OCI-LY1 (cell line): ENCODE measurements around the gene BDNF.

Experiments
- H2AFZ ChIP-seq: fragments of 200-600 bp; sonication (generic), shearing (Covaris generic); 2 replicates; pipeline ENCODE4 v1.6.0; 2014; ENCODE audit warnings: antibody characterized with exemption, mild to moderate bottlenecking, low read length
- H3F3A ChIP-seq: fragments of 200-600 bp; sonication (generic), shearing (Covaris generic); 2 replicates; pipeline ENCODE4 v1.6.0; 2014; ENCODE audit warnings: mild to moderate bottlenecking, antibody characterized with exemption, low read length, moderate library complexity; ENCODE audit not compliant: insufficient read depth
- H3K27ac ChIP-seq: fragments of 200-600 bp; sonication (generic); 2 replicates; pipeline ENCODE4 v1.5.1; 2014; ENCODE audit warnings: low read length, mixed run types, mild to moderate bottlenecking, low read depth; ENCODE audit not compliant: poor library complexity, severe bottlenecking
- H3K27me3 ChIP-seq: fragments of 200-600 bp; sonication (generic); 2 replicates; pipeline ENCODE4 v1.6.0; 2014; ENCODE audit warnings: antibody characterized with exemption, mild to moderate bottlenecking, low read length, moderate library complexity; ENCODE audit not compliant: insufficient read depth
- H3K36me3 ChIP-seq: fragments of 200-600 bp; sonication (generic); 2 replicates; pipeline ENCODE4 v1.6.1; 2014; ENCODE audit warnings: mild to moderate bottlenecking, antibody characterized with exemption, low read length, moderate library complexity, mixed read lengths; ENCODE audit not compliant: insufficient read depth
- H3K4me1 ChIP-seq: fragments of 200-600 bp; sonication (generic); 2 replicates; pipeline ENCODE4 v1.5.1; 2014; ENCODE audit warnings: mild to moderate bottlenecking, low read length, moderate library complexity; ENCODE audit not compliant: insufficient read depth, severe bottlenecking
- H3K4me2 ChIP-seq: fragments of 200-600 bp; sonication (generic), shearing (Covaris generic); 2 replicates; pipeline ENCODE4 v1.6.1; 2014; ENCODE audit warnings: low read length
- H3K4me3 ChIP-seq: fragments of 200-600 bp; sonication (generic); 2 replicates; pipeline ENCODE4 v1.5.1; 2014; ENCODE audit warnings: low read length, low read depth, mild to moderate bottlenecking, mixed read lengths; ENCODE audit not compliant: poor library complexity, severe bottlenecking
- H3K79me2 ChIP-seq: fragments of 200-600 bp; shearing (Covaris generic); 2 replicates; pipeline ENCODE4 v1.6.1; 2016; ENCODE audit warnings: mixed run types, low read length, mixed read lengths; ENCODE audit not compliant: insufficient read depth
- H3K9ac ChIP-seq: fragments of 200-600 bp; sonication (generic), shearing (Covaris generic); 2 replicates; pipeline ENCODE4 v1.6.1; 2014; ENCODE audit warnings: mild to moderate bottlenecking, low read length, mixed read lengths
- H3K9me2 ChIP-seq: fragments of 200-600 bp; sonication (generic), shearing (Covaris generic); 2 replicates; pipeline ENCODE4 v1.6.1; 2014; ENCODE audit warnings: low read depth, mild to moderate bottlenecking, low read length, mixed read lengths
- H3K9me3 ChIP-seq: fragments of 200-600 bp; shearing (Covaris generic); 2 replicates; pipeline ENCODE4 v1.6.1; 2014; ENCODE audit warnings: low read length, mixed read lengths
- H4K20me1 ChIP-seq: fragments of 200-600 bp; sonication (generic), shearing (Covaris generic); 2 replicates; pipeline ENCODE4 v1.6.0; 2016; ENCODE audit warnings: mild to moderate bottlenecking, low read length; ENCODE audit not compliant: insufficient read depth
- CTCF ChIP-seq: fragments of 200-600 bp; sonication (generic), shearing (Covaris generic); IDR thresholded peaks from 2 replicates; pipeline ENCODE4 v1.5.1; 2017; ENCODE audit warnings: mild to moderate bottlenecking, antibody characterized with exemption, low read length, moderate library complexity, mixed read lengths
- EZH2 ChIP-seq: fragments of 200-600 bp; sonication (generic), shearing (Covaris generic); IDR thresholded peaks from 2 replicates; pipeline ENCODE4 v1.8.0; 2017; ENCODE audit warnings: borderline replicate concordance, mixed run types, mild to moderate bottlenecking, antibody characterized with exemption, low read length, moderate library complexity, mixed read lengths

BDNF gene

DNA sequence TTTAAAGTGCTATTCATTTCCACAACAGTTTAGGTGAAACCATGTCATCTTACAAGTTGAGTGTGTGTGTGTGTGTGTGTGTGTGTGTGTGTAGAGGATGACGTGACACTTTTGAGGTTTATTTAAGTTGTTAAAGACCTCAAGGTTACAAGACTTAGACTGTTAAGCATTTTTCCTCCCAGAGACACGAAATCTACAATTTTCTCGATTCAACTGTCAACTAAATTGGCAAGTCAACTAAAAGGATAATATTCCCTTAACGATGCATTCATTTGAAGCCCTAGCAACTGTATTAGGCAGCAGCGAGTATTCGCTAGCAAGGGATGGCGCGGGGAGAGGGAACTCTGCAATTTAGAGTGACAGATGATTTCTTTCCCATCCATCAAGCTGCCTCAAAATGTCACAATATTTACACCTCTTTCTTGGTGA, 17.6 kb upstream of the BDNF start:
- H3K9me2 ChIP-seq: no peaks in the 10 kb centered on the region
- no peaks in the 10 kb centered on the region for H3K9me3 ChIP-seq
- no peaks in the 10 kb centered on the region for H4K20me1 ChIP-seq
- TF ChIP-seq EZH2 (no peak), CTCF (no peak)
- no peaks in the 10 kb centered on the region for H3K27me3 ChIP-seq
- H3K36me3 ChIP-seq: no peaks in the 10 kb centered on the region
- no peak overlapping the region for H2AFZ ChIP-seq
- no peaks in the 10 kb centered on the region for H3K4me1 ChIP-seq
- H3K79me2 ChIP-seq: no peaks in the 10 kb centered on the region
- H3F3A ChIP-seq: no peaks in the 10 kb centered on the region
- H3K4me2 ChIP-seq: no peak overlapping the region
- H3K9ac ChIP-seq: no peak overlapping the region
- H3K4me3 ChIP-seq: no peak overlapping the region
- H3K27ac ChIP-seq: no peak overlapping the region

DNA sequence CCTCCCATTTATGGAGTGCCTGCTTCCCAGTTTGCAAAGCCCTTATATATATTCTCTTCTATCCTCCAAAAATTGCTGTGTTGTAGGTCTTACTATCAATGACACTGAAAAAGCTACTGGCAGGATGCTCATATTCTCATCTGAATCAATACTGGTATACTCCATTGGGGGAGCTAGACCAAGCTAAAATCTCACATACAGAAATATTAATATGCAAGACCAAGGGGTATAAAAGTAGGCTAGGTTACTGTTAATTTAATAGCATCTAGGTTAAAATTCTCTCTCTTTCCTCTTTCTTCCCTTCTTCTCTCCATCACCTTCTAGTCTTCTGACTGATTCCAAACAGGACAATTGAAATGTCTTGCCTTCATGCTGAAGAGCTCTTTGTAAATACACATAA, 17.1 kb upstream of the BDNF start:
- Histone ChIP-seq H3K27ac (no peak overlapping the region), H3K9me2 (no peaks in the 10 kb centered on the region), H4K20me1 (no peaks in the 10 kb centered on the region), H3F3A (no peaks in the 10 kb centered on the region), H3K27me3 (no peaks in the 10 kb centered on the region), H3K36me3 (no peaks in the 10 kb centered on the region), H3K4me2 (no peak overlapping the region), H3K4me3 (no peak overlapping the region), H3K9me3 (no peaks in the 10 kb centered on the region), H2AFZ (no peak overlapping the region), H3K9ac (no peak overlapping the region), H3K4me1 (no peaks in the 10 kb centered on the region), H3K79me2 (no peaks in the 10 kb centered on the region)
- TF ChIP-seq CTCF: no peak; the same call in 1 of the 2 replicates
- TF ChIP-seq EZH2: no peak

DNA sequence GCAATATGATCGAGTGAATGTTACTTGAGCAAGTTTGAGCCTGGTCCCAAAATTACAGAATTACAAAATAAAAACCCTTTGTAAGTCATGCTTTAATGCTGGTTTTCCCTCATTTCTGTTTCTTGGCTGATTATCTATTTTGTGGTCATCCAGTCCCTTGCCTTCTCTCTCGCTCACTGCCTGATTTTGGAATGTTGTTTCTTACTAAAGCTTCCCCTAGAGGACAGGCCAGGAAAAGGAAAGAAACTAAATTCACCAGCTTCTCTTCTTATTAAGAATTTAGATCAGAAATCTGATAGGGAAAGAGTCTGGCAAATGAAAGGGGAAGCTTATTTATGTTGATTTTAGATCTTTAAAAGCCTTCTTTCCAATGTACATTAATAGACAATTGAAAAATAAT, 16.6 kb upstream of the BDNF start:
- no peak for TF ChIP-seq CTCF
- TF ChIP-seq EZH2: no peak
- H3K4me1 ChIP-seq: no peaks in the 10 kb centered on the region
- no peaks in the 10 kb centered on the region for H3F3A ChIP-seq
- H3K27me3 ChIP-seq: no peaks in the 10 kb centered on the region
- no peaks in the 10 kb centered on the region for H3K36me3 ChIP-seq
- no peaks in the 10 kb centered on the region for H4K20me1 ChIP-seq
- no peak overlapping the region for H3K9ac ChIP-seq
- H3K9me2 ChIP-seq: no peaks in the 10 kb centered on the region
- H3K4me2 ChIP-seq: no peak overlapping the region
- no peak overlapping the region for H3K4me3 ChIP-seq
- H3K27ac ChIP-seq: no peak overlapping the region
- H3K79me2 ChIP-seq: no peaks in the 10 kb centered on the region
- H2AFZ ChIP-seq: no peak overlapping the region
- no peaks in the 10 kb centered on the region for H3K9me3 ChIP-seq
